A673 (cell line): ENCODE results near the gene TBXA2R.

Source experiments
- EZH2 ChIP-seq: fragments of 200-600 bp; sonication (generic); IDR thresholded peaks from 2 replicates; pipeline ENCODE4 v1.6.1; 2017; ENCODE audit warnings: borderline replicate concordance, low read depth, mild to moderate bottlenecking, mixed read lengths, antibody characterized with exemption, low read length; ENCODE audit not compliant: poor library complexity, severe bottlenecking
- TF ChIP-seq, protein P1 (sequence below): fragments of 300-800, 200-600 bp; sonication (generic); conservative IDR thresholded peaks from 2 replicates; pipeline ENCODE4 v1.5.1; 2017; ENCODE audit warnings: low read depth, mild to moderate bottlenecking, antibody characterized with exemption, low read length, moderate library complexity, mixed read lengths

GRCh38 chr19:3551792-3552095 is 54.9 kb downstream of the TBXA2R start:
- TF ChIP-seq, protein P1, sequence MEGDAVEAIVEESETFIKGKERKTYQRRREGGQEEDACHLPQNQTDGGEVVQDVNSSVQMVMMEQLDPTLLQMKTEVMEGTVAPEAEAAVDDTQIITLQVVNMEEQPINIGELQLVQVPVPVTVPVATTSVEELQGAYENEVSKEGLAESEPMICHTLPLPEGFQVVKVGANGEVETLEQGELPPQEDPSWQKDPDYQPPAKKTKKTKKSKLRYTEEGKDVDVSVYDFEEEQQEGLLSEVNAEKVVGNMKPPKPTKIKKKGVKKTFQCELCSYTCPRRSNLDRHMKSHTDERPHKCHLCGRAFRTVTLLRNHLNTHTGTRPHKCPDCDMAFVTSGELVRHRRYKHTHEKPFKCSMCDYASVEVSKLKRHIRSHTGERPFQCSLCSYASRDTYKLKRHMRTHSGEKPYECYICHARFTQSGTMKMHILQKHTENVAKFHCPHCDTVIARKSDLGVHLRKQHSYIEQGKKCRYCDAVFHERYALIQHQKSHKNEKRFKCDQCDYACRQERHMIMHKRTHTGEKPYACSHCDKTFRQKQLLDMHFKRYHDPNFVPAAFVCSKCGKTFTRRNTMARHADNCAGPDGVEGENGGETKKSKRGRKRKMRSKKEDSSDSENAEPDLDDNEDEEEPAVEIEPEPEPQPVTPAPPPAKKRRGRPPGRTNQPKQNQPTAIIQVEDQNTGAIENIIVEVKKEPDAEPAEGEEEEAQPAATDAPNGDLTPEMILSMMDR, result no peak
- no peak for TF ChIP-seq EZH2
